Adrenal gland (tissue), 5 donors: ENCODE data around the gene TARS3.

Experiments used
- POLR2A ChIP-seq, 2 donors: fragments of 450-650 bp; IDR thresholded peaks; one replicate each; pipeline ENCODE4 v1.6.1; 2017; ENCODE audit warnings: antibody characterized with exemption in 2 of 2, mild to moderate bottlenecking in 2 of 2, moderate library complexity in 1 of 2
- TF ChIP-seq, protein P1 (sequence below), 6 experiments: fragments of 450-650 bp in 4 of 6; fragments of 200-600 bp in 2 of 6; sonication (generic) in 1 of 6; IDR thresholded peaks; 1 replicate in 5 of 6; 2 replicates in 1 of 6; pipeline versions ENCODE4 v1.5.1 to v1.8.0; 2016 to 2021; ENCODE audit warnings: antibody characterized with exemption in 6 of 6, mild to moderate bottlenecking in 2 of 6, moderate library complexity in 1 of 6
- donor health status: DM: no; HTN: no; CAD: no.

DNA sequence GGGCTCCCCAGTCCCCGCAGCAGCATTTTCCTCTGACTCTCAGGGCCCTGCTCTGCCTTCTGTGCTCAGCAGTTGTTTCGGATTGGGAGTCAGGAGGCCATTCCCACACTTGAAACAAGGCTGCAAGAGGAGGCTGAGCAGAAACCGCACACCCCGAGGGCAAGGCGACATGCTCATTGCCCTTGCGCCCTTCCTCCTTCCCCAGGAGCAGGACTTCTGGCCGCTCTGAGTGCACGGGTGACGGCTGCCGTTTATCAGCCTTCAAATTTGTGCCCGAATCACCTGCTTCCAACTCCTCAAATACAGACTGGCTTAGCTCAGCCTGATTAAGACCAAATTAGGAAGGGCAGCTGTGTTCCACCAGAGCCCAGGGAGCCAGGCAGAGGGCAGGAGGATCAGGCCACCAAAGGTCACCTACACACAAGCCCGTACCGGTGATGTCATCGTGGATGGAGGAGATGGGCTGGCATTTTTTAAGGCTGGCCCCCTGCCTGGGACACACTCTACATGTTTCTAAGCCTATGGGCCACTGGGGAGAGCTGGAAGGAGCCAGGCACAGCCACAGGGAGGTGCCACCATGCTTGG is 110.2 kb downstream of the TARS3 start:
- TF ChIP-seq POLR2A (IDR thresholded peaks at IDR 0.05): no peak
- TF ChIP-seq, protein P1, sequence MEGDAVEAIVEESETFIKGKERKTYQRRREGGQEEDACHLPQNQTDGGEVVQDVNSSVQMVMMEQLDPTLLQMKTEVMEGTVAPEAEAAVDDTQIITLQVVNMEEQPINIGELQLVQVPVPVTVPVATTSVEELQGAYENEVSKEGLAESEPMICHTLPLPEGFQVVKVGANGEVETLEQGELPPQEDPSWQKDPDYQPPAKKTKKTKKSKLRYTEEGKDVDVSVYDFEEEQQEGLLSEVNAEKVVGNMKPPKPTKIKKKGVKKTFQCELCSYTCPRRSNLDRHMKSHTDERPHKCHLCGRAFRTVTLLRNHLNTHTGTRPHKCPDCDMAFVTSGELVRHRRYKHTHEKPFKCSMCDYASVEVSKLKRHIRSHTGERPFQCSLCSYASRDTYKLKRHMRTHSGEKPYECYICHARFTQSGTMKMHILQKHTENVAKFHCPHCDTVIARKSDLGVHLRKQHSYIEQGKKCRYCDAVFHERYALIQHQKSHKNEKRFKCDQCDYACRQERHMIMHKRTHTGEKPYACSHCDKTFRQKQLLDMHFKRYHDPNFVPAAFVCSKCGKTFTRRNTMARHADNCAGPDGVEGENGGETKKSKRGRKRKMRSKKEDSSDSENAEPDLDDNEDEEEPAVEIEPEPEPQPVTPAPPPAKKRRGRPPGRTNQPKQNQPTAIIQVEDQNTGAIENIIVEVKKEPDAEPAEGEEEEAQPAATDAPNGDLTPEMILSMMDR (IDR thresholded peaks at IDR 0.05): no peak
